ENCODE data around the gene TOP1. TPM values are rescaled to one million over a fixed set of nuclear protein-coding genes. Genes with fewer than 3 reads are reported as not detected.

TOP1 gene
- total RNA-seq, 2 donors from 2014 or later: 78.8 to 82.5 TPM

DNA sequence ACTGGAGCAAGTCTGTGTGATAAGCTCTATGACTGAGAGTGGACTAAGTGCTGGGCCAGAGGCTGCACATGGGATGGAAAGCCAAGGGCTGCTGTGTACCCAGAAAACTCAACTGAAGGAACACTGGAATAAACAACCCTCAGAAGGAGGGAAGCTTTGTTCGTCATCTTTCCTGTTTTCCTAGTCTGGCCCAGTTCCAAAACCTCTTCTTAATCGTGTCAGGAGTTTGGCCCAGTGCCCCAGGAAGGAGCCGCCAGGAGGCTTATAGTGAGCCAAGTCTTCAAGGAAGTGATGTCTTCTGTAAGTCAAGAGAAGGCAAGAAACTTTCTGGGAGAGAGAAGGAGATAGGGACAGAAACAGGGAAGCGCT is 23.3 kb upstream of the TOP1 start:
- peaks cover 5% of the 10 kb centered on the region for H3K27me3 Mint-ChIP-seq (ENCODE audit: insufficient read depth)
- no peak overlapping the region for H3K27ac ChIP-seq (ENCODE audit: low read depth, low read length)
- H3K9ac ChIP-seq (ENCODE audit: extremely low read depth, low read length, poor library complexity, severe bottlenecking): no peak overlapping the region

DNA sequence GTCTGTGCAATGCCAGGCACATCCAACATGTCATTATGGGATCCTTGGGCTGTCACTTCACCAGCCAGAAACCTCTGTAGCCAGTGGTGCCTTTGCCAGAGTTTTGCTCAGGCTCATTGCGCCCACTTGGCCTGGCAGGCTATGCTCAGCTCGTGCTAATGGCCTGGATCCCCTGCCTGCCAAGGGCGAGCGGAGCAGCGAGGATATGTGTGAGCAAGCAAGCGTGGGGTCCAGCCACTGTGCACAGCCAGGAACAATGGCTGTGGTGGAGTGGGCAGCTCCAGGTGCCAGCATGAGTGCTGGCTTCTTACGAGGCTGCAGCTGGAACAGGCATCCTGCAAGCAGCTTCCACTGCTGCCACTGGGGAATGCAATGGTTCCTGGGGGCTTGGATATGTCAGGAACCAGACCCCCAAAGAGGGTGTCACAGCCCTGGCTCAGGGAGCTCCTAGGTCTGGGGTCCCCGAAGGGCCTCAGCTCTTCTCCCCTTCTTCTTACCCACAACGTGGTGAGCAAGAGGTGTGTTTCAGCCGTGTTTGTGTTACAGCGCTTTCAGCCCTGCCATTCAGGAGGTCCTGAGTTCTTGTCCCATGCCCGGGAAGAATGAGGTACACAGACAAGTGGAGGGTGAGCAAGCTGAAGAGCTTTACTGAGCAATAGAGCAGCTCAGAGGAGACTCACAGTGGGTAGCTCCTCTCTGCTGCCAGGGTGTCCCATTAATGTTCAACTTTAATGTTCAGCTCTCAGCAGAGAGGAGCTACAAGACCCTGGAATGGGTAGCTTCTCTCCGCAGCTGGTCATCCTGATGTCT is 22.3 kb upstream of the TOP1 start:
- H3K4me1 ChIP-seq (ENCODE audit: control insufficient read depth, insufficient read depth, low read length): no peaks in the 10 kb centered on the region
- H3K27me3 Mint-ChIP-seq (ENCODE audit: insufficient read depth): peaks cover 5% of the 10 kb centered on the region
- H3K27ac ChIP-seq (ENCODE audit: low read depth, low read length): no peak overlapping the region

More for the DNA sequence above, 23.3 kb upstream of the TOP1 start:
- TF ChIP-seq, protein P1, sequence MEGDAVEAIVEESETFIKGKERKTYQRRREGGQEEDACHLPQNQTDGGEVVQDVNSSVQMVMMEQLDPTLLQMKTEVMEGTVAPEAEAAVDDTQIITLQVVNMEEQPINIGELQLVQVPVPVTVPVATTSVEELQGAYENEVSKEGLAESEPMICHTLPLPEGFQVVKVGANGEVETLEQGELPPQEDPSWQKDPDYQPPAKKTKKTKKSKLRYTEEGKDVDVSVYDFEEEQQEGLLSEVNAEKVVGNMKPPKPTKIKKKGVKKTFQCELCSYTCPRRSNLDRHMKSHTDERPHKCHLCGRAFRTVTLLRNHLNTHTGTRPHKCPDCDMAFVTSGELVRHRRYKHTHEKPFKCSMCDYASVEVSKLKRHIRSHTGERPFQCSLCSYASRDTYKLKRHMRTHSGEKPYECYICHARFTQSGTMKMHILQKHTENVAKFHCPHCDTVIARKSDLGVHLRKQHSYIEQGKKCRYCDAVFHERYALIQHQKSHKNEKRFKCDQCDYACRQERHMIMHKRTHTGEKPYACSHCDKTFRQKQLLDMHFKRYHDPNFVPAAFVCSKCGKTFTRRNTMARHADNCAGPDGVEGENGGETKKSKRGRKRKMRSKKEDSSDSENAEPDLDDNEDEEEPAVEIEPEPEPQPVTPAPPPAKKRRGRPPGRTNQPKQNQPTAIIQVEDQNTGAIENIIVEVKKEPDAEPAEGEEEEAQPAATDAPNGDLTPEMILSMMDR (conservative IDR thresholded peaks at IDR 0.05): no peak
- Mint-ChIP-seq H3K9me3 (peaks cover 8% of the 10 kb centered on the region), H3K4me1 (peaks cover 2% of the 10 kb centered on the region), H3K27ac (no peak overlapping the region), H3K4me3 (no peak overlapping the region), H3K36me3 (ENCODE audit: low read depth) (no peaks in the 10 kb centered on the region)
- H3K4me1 ChIP-seq (ENCODE audit: control insufficient read depth, insufficient read depth, low read length): no peaks in the 10 kb centered on the region
- no peaks in the 10 kb centered on the region for H3K27me3 ChIP-seq (ENCODE audit: control insufficient read depth, insufficient read depth, low read length, poor library complexity, severe bottlenecking)
- no peaks in the 10 kb centered on the region for H3K36me3 ChIP-seq (ENCODE audit: control insufficient read depth, insufficient read depth, low read length)
- H3K9me3 ChIP-seq (ENCODE audit: control insufficient read depth, low read length): peaks cover 13% of the 10 kb centered on the region
- 92 to 100% methylated on average over 3 to 4 of the region's 4 CpGs for WGBS, 2 experiments (ENCODE audit: insufficient coverage in 1 of 2, insufficient read length in 1 of 2)
- no peak overlapping the region for H3K4me3 ChIP-seq (ENCODE audit: low read length)
- no peak for DNase-seq

DNA sequence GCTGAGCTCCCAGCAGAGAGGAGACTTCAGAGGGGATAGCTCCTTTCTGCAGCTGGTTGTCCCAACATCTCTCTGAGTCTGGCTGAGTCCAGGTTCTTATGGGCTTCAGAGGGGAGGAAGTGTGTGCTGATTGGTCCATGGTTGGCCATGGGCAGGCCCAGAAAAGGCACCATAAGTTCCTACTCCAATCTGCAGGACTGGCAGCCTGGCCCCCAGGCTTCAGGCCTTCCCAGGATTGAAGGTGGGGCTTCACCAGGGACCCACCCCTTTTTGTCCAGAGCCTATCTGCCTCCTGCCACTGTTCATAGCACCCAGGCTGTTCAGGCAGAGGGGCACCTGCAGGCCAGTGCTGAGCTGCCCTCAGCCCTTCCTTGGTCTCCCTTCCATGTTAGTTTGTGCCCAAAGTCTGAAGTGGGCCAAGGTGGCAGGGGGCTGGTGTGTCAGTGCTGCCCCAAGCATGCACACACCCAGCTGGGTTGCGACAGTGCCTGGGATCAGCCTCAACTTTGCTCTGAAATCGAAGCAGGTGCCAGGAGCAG is 21.6 kb upstream of the TOP1 start:
- no peak overlapping the region for H3K27ac Mint-ChIP-seq
- Histone ChIP-seq H3K4me1 (ENCODE audit: control insufficient read depth, insufficient read depth, low read length) (no peaks in the 10 kb centered on the region), H3K4me3 (ENCODE audit: low read length) (no peak overlapping the region), H3K27ac (ENCODE audit: low read depth, low read length) (no peak overlapping the region), H3K9me3 (ENCODE audit: control insufficient read depth, low read length) (peaks cover 13% of the 10 kb centered on the region), H3K9ac (ENCODE audit: extremely low read depth, low read length, poor library complexity, severe bottlenecking) (no peak overlapping the region), H3K27me3 (ENCODE audit: control insufficient read depth, insufficient read depth, low read length, poor library complexity, severe bottlenecking) (no peaks in the 10 kb centered on the region), H3K36me3 (ENCODE audit: control insufficient read depth, insufficient read depth, low read length) (no peaks in the 10 kb centered on the region)
- TF ChIP-seq, protein P1 (conservative IDR thresholded peaks at IDR 0.05): no peak
- no peaks in the 10 kb centered on the region for H3K36me3 Mint-ChIP-seq (ENCODE audit: low read depth)
- WGBS, 2 experiments (ENCODE audit: insufficient coverage in 1 of 2, insufficient read length in 1 of 2): 93% methylated on average over 2 of the region's 2 CpGs; no CpG with 5 or more reads in 1 of the 2 experiments
- no peak overlapping the region for H3K4me3 Mint-ChIP-seq
- no peak for DNase-seq
- H3K27me3 Mint-ChIP-seq (ENCODE audit: insufficient read depth): peaks cover 9% of the 10 kb centered on the region
- H3K4me1 Mint-ChIP-seq: peaks cover 2% of the 10 kb centered on the region
- H3K9me3 Mint-ChIP-seq: peaks cover 8% of the 10 kb centered on the region

More for the DNA sequence above, 22.3 kb upstream of the TOP1 start:
- Histone ChIP-seq H3K9me3 (ENCODE audit: control insufficient read depth, low read length) (peaks cover 13% of the 10 kb centered on the region), H3K27me3 (ENCODE audit: control insufficient read depth, insufficient read depth, low read length, poor library complexity, severe bottlenecking) (no peaks in the 10 kb centered on the region), H3K36me3 (ENCODE audit: control insufficient read depth, insufficient read depth, low read length) (no peaks in the 10 kb centered on the region), H3K4me3 (ENCODE audit: low read length) (no peak overlapping the region), H3K9ac (ENCODE audit: extremely low read depth, low read length, poor library complexity, severe bottlenecking) (no peak overlapping the region)
- DNase-seq: no peak
- Mint-ChIP-seq H3K27ac (no peak overlapping the region), H3K4me1 (peaks cover 2% of the 10 kb centered on the region), H3K9me3 (peaks cover 8% of the 10 kb centered on the region), H3K4me3 (no peak overlapping the region), H3K36me3 (ENCODE audit: low read depth) (no peaks in the 10 kb centered on the region)
- TF ChIP-seq, protein P1 (conservative IDR thresholded peaks at IDR 0.05): no peak
- WGBS, 2 experiments (ENCODE audit: insufficient coverage in 1 of 2, insufficient read length in 1 of 2): 89 to 93% methylated on average over 6 to 13 of the region's 13 CpGs
